Neutrophil (primary cell): Measurements from ENCODE around the gene TMEM51.

ENCODE experiments used
- H3K27ac ChIP-seq: fragments of 200-600 bp; sonication (generic); 2 replicates; pipeline ENCODE4 v1.5.1; 2016; ENCODE audit warnings: mild to moderate bottlenecking, moderate library complexity
- H3K27me3 ChIP-seq: fragments of 200-600 bp; sonication (generic); 2 replicates; pipeline ENCODE4 v1.6.0; 2016; ENCODE audit warnings: mild to moderate bottlenecking
- H3K36me3 ChIP-seq: fragments of 200-600 bp; sonication (generic); 2 replicates; pipeline ENCODE4 v1.5.1; 2017
- H3K4me1 ChIP-seq, 2 experiments: fragments of 200-600 bp in 1 of 2; sonication (generic) in 1 of 2; 1 replicate in 1 of 2; 2 replicates in 1 of 2; pipeline versions ENCODE4 v1.5.1 to v1.6.1; 2013 to 2016; ENCODE audit warnings: low read depth in 1 of 2, low read length in 1 of 2, mild to moderate bottlenecking in 1 of 2, moderate library complexity in 1 of 2; ENCODE audit not compliant: control insufficient read depth in 1 of 2, insufficient read depth in 1 of 2
- H3K4me3 ChIP-seq, 2 experiments: fragments of 200-600 bp in 1 of 2; sonication (generic) in 1 of 2; 1 replicate in 1 of 2; 2 replicates in 1 of 2; pipeline ENCODE4 v1.5.1; 2013 to 2016; ENCODE audit warnings: low read depth in 1 of 2, low read length in 1 of 2, mild to moderate bottlenecking in 1 of 2, moderate library complexity in 1 of 2
- H3K9me3 ChIP-seq: fragments of 200-600 bp; sonication (generic); 2 replicates; pipeline ENCODE4 v1.5.1; 2016
- CTCF ChIP-seq: fragments of 200-600 bp; sonication (generic); IDR thresholded peaks from 2 replicates; pipeline ENCODE4 v1.5.1; 2016; ENCODE audit warnings: antibody characterized with exemption

The TMEM51 gene

GRCh38 chr1:15186073-15186845, 32.7 kb downstream of the TMEM51 start:
- H3K9me3 ChIP-seq = no peaks in the 10 kb centered on the region
- H3K36me3 ChIP-seq = no peaks in the 10 kb centered on the region
- H3K4me3 ChIP-seq = no peak overlapping the region
- no peaks in the 10 kb centered on the region for H3K27me3 ChIP-seq
- H3K27ac ChIP-seq = no peak overlapping the region
- TF ChIP-seq CTCF = no peak
- peaks cover 0 to 4% of the 10 kb centered on the region in 2 experiments for H3K4me1 ChIP-seq

DNA sequence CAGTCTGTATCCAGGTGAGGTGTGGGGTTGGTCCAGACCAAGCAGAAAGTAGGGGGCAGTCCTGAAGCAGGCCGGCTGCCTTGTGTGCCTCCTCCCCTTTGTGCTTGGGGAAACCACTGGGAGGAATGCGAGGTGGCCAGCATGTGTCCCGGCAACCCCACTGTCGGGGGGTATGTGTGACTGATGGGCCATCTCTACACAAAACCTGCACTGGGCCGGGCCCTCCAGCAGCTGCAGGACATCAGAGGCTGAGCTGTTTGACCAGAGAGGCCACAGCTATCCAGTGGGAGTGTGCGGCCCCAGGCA, 33.3 kb downstream of the TMEM51 start:
- TF ChIP-seq CTCF = no peak
- Histone ChIP-seq H3K9me3 (no peaks in the 10 kb centered on the region), H3K27me3 (no peaks in the 10 kb centered on the region), H3K36me3 (no peaks in the 10 kb centered on the region), H3K4me3 (no peak overlapping the region), H3K4me1 (peaks cover 0 to 4% of the 10 kb centered on the region in 2 experiments), H3K27ac (no peak overlapping the region)

DNA sequence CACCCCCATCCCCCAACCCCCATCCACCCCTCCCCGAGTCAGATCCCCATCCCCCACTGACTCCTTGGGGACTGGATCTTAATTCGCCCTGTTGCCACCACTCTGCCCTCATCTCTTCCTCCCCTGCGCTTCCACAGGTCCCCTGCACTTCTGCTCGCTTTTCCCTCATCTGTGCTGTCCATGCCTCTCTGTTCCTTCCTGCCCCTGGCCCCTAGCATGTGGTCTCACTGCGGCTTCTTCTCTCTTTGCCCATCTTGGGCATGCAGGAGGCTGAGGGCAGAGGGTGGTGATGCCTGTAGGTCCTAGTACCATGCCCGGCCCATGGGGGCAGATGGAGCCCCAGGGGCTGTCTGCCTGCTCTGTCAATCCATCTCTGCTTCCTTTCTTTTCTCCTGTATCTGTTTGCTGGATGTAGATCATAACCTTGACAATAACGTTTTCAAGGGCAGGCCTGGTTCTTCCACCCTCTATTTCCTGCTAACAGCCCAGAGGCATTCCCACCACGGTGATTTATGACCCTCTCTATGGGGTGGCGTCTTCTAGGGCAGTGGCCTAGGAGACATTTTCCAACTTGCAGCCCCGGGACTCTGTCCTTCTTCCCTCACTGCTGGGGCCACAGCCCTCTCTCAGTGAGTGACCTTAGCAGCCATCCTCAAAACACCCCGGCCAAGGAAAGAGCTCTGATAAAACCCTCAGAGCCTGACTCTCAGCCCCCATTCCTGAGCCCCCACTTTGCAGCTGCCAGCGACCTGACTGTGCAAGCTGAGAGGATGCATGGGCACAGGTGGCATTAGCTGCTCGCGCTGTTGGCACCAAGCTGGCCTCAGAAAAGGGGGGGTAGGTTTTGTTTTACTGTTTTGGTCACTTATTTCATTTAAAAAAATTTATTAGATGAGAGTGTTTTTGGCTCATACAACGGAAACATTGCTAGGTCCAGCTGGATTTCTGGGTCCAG, 33.9 kb downstream of the TMEM51 start:
- Histone ChIP-seq H3K4me3 (no peak overlapping the region), H3K9me3 (no peaks in the 10 kb centered on the region), H3K27me3 (no peaks in the 10 kb centered on the region), H3K27ac (no peak overlapping the region), H3K36me3 (no peaks in the 10 kb centered on the region), H3K4me1 (peaks cover 0 to 4% of the 10 kb centered on the region in 2 experiments)
- no peak for TF ChIP-seq CTCF

GRCh38 chr1:15188130-15188524, 34.6 kb downstream of the TMEM51 start:
- no peaks in the 10 kb centered on the region for H3K36me3 ChIP-seq
- H3K27me3 ChIP-seq = no peaks in the 10 kb centered on the region
- no peak overlapping the region for H3K4me3 ChIP-seq
- peaks cover 0 to 4% of the 10 kb centered on the region in 2 experiments for H3K4me1 ChIP-seq
- no peak overlapping the region for H3K27ac ChIP-seq
- H3K9me3 ChIP-seq = no peaks in the 10 kb centered on the region
- no peak for TF ChIP-seq CTCF

DNA sequence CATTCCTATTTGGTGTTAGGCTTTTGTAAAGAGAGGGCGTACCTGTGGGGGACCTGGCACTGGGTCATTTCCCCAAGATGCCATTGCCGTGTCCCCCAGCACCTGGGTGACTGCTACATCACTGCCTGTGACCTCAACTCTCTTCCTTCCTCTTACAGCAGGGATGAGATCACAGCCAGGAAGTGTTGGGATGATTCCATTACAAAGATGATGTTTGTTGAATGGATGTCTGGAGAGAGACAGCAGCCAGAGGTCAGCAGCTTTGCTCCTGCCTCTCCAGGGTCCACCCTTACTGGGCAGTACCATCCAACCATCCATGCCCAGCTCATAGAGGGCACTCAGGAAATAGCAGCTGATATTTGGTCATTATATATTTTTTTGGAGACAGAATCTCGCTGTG, 35.1 kb downstream of the TMEM51 start:
- no peak overlapping the region for H3K4me3 ChIP-seq
- no peaks in the 10 kb centered on the region for H3K9me3 ChIP-seq
- H3K27ac ChIP-seq = no peak overlapping the region
- TF ChIP-seq CTCF = no peak
- no peaks in the 10 kb centered on the region for H3K27me3 ChIP-seq
- H3K36me3 ChIP-seq = no peaks in the 10 kb centered on the region
- peaks cover 0 to 4% of the 10 kb centered on the region in 2 experiments for H3K4me1 ChIP-seq
